NAMALWA (cell line): Measurements from ENCODE around the gene TLR6.
A peak's percentile ranks its signal among the peaks of the same experiment; 100 is the strongest.
"Not testable (repeated sequence)": the region's sequence is repeated elsewhere in the genome, so short reads cannot be mapped to it uniquely, and the experiment has no call there.

ENCODE experiments used
- DNase-seq: peaks from one replicate; pipeline ENCODE4 v3.0.0-alpha.2; 2015; ENCODE audit warnings: low spot score

The TLR6 gene

GRCh38 chr4:38822748-38823303 lies 33.8 kb downstream of the TLR6 start:
- DNase-seq = no peak

GRCh38 chr4:38821739-38822138 lies 34.9 kb downstream of the TLR6 start:
- DNase-seq = no peak

- DNase-seq = no peak
Observed at GRCh38 chr4:38820329-38821061, 36.1 kb downstream of the TLR6 start.

GRCh38 chr4:38819569-38819968 lies 37.0 kb downstream of the TLR6 start:
- DNase-seq = no peak

- peak; percentile 7 for DNase-seq
Observed at GRCh38 chr4:38818441-38818976, 38.1 kb downstream of the TLR6 start.

GRCh38 chr4:38815885-38816782 lies 40.5 kb downstream of the TLR6 start:
- DNase-seq = peak; percentile 90

GRCh38 chr4:38814386-38814785 lies 42.2 kb downstream of the TLR6 start:
- DNase-seq = no peak

GRCh38 chr4:38811297-38811696 lies 45.3 kb downstream of the TLR6 start:
- no peak for DNase-seq

GRCh38 chr4:38807462-38807861 lies 49.2 kb downstream of the TLR6 start:
- not testable (repeated sequence) for DNase-seq

GRCh38 chr4:38806251-38806650 lies 50.4 kb downstream of the TLR6 start:
- DNase-seq = not testable (repeated sequence)

GRCh38 chr4:38805530-38806145 lies 51.0 kb downstream of the TLR6 start:
- DNase-seq = peak; percentile 75

- DNase-seq = peak; percentile 88
Observed at GRCh38 chr4:38804654-38805295, 51.8 kb downstream of the TLR6 start, which contains the start of gene TLR1. Gene TLR1, minus strand, starts transcription at chr4:38804791. Its CDS starts 5,960 bp downstream, at chr4:38798831.

GRCh38 chr4:38803833-38804653 lies 52.6 kb downstream of the TLR6 start:
- no peak for DNase-seq

- DNase-seq = peak; percentile 50
Observed at GRCh38 chr4:38802561-38803355, 53.9 kb downstream of the TLR6 start.

- no peak for DNase-seq
Observed at GRCh38 chr4:38800961-38801450, 55.6 kb downstream of the TLR6 start.

- no peak for DNase-seq
Observed at GRCh38 chr4:38800366-38800765, 56.3 kb downstream of the TLR6 start.

- DNase-seq = no peak
Observed at GRCh38 chr4:38795087-38795486, 61.5 kb downstream of the TLR6 start.

- DNase-seq = no peak
Observed at GRCh38 chr4:38794051-38794450, 62.6 kb downstream of the TLR6 start.

GRCh38 chr4:38791010-38791409 lies 65.6 kb downstream of the TLR6 start:
- DNase-seq = no peak

- no peak for DNase-seq
Observed at GRCh38 chr4:38788317-38788716, 68.3 kb downstream of the TLR6 start.
